Neural progenitor cell (in vitro differentiated cells): Measurements from ENCODE around the gene CDH12. TPM values are rescaled to one million over a fixed set of nuclear protein-coding genes. Genes with fewer than 3 reads are reported as not detected.

Experiments used
- DNase-seq: peaks from one replicate; pipeline ENCODE4 v3.0.0-alpha.2; 2016; ENCODE audit warnings: low spot score
- H2AFZ ChIP-seq: fragments of 200-600 bp; sonication (generic); replicated peaks from 2 replicates; pipeline ENCODE4 v1.6.1; 2016; ENCODE audit warnings: antibody characterized with exemption
- H3F3A ChIP-seq: fragments of 200-600 bp; sonication (generic); 2 replicates; pipeline ENCODE4 v1.6.1; 2016; ENCODE audit warnings: antibody characterized with exemption, low read depth
- H3K27ac ChIP-seq: fragments of 200-600 bp; sonication (generic); 2 replicates; pipeline ENCODE4 v1.5.1; 2016; ENCODE audit warnings: mild to moderate bottlenecking
- H3K27me3 ChIP-seq: fragments of 200-600 bp; sonication (generic); 2 replicates; pipeline ENCODE4 v1.6.1; 2016; ENCODE audit warnings: mild to moderate bottlenecking, moderate library complexity
- H3K36me3 ChIP-seq: fragments of 200-600 bp; sonication (generic); 2 replicates; pipeline ENCODE4 v1.5.1; 2016
- H3K4me1 ChIP-seq: fragments of 200-600 bp; sonication (generic); 2 replicates; pipeline ENCODE4 v1.6.1; 2016; ENCODE audit warnings: mixed run types
- H3K4me2 ChIP-seq: fragments of 200-600 bp; sonication (generic); 2 replicates; pipeline ENCODE4 v1.6.1; 2016
- H3K4me3 ChIP-seq: fragments of 200-600 bp; sonication (generic); 2 replicates; pipeline ENCODE4 v1.5.1; 2016
- H3K79me2 ChIP-seq: fragments of 200-600 bp; sonication (generic); 2 replicates; pipeline ENCODE4 v1.6.1; 2016; ENCODE audit warnings: low read depth
- H3K9ac ChIP-seq: fragments of 200-600 bp; sonication (generic); 2 replicates; pipeline ENCODE4 v1.6.1; 2016
- H3K9me3 ChIP-seq: fragments of 200-600 bp; sonication (generic); 2 replicates; pipeline ENCODE4 v1.5.1; 2016; ENCODE audit warnings: low read depth
- H4K20me1 ChIP-seq: fragments of 200-600 bp; sonication (generic); 2 replicates; pipeline ENCODE4 v1.6.1; 2016; ENCODE audit warnings: low read depth
- H3K27ac Mint-ChIP-seq: 3 replicates; pipeline ENCODE4 v1.8.0; 2021; ENCODE audit warnings: mixed read lengths
- H3K27me3 Mint-ChIP-seq: 2 replicates; pipeline ENCODE4 v1.8.0; 2022; ENCODE audit warnings: low read depth, mild to moderate bottlenecking, inconsistent platforms, moderate library complexity, mixed read lengths; ENCODE audit not compliant: insufficient read depth
- H3K36me3 Mint-ChIP-seq: 3 replicates; pipeline ENCODE4 v1.8.0; 2021; ENCODE audit warnings: mixed read lengths
- H3K4me1 Mint-ChIP-seq: 3 replicates; pipeline ENCODE4 v1.8.0; 2021; ENCODE audit warnings: mixed read lengths
- H3K4me3 Mint-ChIP-seq: 3 replicates; pipeline ENCODE4 v1.8.0; 2021; ENCODE audit warnings: mild to moderate bottlenecking, moderate library complexity, mixed read lengths
- H3K9me3 Mint-ChIP-seq: 3 replicates; pipeline ENCODE4 v1.8.0; 2020; ENCODE audit warnings: mixed read lengths
- EZH2 ChIP-seq: fragments of 200-600 bp; sonication (generic); IDR thresholded peaks from 2 replicates; pipeline ENCODE4 v1.6.1; 2017; ENCODE audit warnings: antibody characterized with exemption, mild to moderate bottlenecking, moderate library complexity
- EZH2phosphoT487 ChIP-seq: fragments of 200-600 bp; sonication (generic); IDR thresholded peaks from 2 replicates; pipeline ENCODE4 v1.6.1; 2017; ENCODE audit warnings: antibody characterized with exemption
- total RNA-seq: library from RNA; depleted of rRNA; stranded (reverse); fragments of >200 nt; gene quantifications from 2 replicates; pipeline ENCODE4 v1.2.3, GENCODE V29; 2015; ENCODE audit warnings: low replicate concordance
- TF ChIP-seq, protein P1 (sequence below): fragments of 200-600 bp; sonication (generic); IDR thresholded peaks from 2 replicates; pipeline ENCODE4 v1.5.1; 2017; ENCODE audit warnings: antibody characterized with exemption, mild to moderate bottlenecking

CDH12 gene
- total RNA-seq, 1 donor from 2014 or later = not detected

DNA sequence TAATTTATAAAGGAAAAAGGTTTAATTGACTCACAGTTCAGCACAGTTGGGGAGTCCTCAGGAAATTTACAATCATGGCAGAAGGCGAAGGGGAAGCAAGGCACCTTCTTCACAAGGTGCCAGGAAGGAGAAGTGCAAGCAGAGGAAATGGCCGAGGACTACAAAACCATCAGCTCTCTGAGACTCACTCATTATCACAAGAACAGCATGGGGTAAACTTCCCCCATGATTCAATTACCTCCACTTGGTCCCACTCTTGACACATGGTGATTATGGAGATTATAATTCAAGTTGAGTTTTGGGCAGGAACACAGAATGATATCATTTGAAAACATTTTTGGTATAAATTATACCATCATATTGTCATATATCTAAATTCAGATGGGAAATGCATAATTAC is 934.7 kb downstream of the CDH12 start:
- H3K27ac ChIP-seq = no peak overlapping the region
- no peak overlapping the region for H3K4me3 ChIP-seq
- no peaks in the 10 kb centered on the region for H4K20me1 ChIP-seq
- Mint-ChIP-seq H3K4me3 (no peak overlapping the region), H3K36me3 (no peaks in the 10 kb centered on the region), H3K9me3 (no peaks in the 10 kb centered on the region), H3K4me1 (peaks cover 2% of the 10 kb centered on the region), H3K27ac (no peak overlapping the region), H3K27me3 (no peaks in the 10 kb centered on the region)
- H3K36me3 ChIP-seq = no peaks in the 10 kb centered on the region
- TF ChIP-seq EZH2 = no peak
- TF ChIP-seq, protein P1, sequence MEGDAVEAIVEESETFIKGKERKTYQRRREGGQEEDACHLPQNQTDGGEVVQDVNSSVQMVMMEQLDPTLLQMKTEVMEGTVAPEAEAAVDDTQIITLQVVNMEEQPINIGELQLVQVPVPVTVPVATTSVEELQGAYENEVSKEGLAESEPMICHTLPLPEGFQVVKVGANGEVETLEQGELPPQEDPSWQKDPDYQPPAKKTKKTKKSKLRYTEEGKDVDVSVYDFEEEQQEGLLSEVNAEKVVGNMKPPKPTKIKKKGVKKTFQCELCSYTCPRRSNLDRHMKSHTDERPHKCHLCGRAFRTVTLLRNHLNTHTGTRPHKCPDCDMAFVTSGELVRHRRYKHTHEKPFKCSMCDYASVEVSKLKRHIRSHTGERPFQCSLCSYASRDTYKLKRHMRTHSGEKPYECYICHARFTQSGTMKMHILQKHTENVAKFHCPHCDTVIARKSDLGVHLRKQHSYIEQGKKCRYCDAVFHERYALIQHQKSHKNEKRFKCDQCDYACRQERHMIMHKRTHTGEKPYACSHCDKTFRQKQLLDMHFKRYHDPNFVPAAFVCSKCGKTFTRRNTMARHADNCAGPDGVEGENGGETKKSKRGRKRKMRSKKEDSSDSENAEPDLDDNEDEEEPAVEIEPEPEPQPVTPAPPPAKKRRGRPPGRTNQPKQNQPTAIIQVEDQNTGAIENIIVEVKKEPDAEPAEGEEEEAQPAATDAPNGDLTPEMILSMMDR = no peak
- no peak for TF ChIP-seq EZH2phosphoT487
- no peaks in the 10 kb centered on the region for H3K9me3 ChIP-seq
- H3K9ac ChIP-seq = no peak overlapping the region
- no peaks in the 10 kb centered on the region for H3F3A ChIP-seq
- H3K27me3 ChIP-seq = no peaks in the 10 kb centered on the region
- no peak for DNase-seq
- no peaks in the 10 kb centered on the region for H3K4me1 ChIP-seq
- no peaks in the 10 kb centered on the region for H3K79me2 ChIP-seq
- no peak overlapping the region for H2AFZ ChIP-seq
- no peak overlapping the region for H3K4me2 ChIP-seq

DNA sequence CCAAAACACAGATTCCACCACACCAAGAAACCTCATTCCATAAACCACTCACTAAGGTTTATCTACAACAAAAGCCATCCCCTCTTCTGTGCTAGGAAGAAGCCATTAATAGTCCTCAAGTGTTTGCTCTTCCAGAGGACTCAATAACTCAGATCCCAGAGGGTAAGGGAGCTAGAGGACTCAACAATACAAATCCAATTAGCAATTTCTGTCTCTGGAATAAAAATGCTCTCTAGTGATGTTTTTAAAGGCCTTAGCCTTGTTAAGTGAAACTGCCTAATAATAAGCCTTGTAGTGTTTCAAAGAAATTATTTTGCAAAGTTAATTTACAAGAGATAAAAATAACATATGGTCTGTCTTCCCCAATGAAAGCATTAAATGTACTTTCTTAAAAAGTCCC is 942.4 kb downstream of the CDH12 start:
- H3F3A ChIP-seq = no peaks in the 10 kb centered on the region
- H3K27me3 ChIP-seq = no peaks in the 10 kb centered on the region
- Mint-ChIP-seq H3K4me1 (no peaks in the 10 kb centered on the region), H3K36me3 (no peaks in the 10 kb centered on the region), H3K27me3 (peaks cover 2% of the 10 kb centered on the region), H3K9me3 (no peaks in the 10 kb centered on the region), H3K27ac (no peak overlapping the region), H3K4me3 (no peak overlapping the region)
- H3K9me3 ChIP-seq = no peaks in the 10 kb centered on the region
- H3K4me2 ChIP-seq = no peak overlapping the region
- H3K4me3 ChIP-seq = no peak overlapping the region
- DNase-seq = no peak
- H3K4me1 ChIP-seq = peaks cover 6% of the 10 kb centered on the region
- no peak overlapping the region for H3K9ac ChIP-seq
- no peaks in the 10 kb centered on the region for H3K79me2 ChIP-seq
- no peaks in the 10 kb centered on the region for H3K36me3 ChIP-seq
- H2AFZ ChIP-seq = peak overlapping the region; percentile 6
- no peak for TF ChIP-seq EZH2
- TF ChIP-seq, protein P1 = no peak
- no peak overlapping the region for H3K27ac ChIP-seq
- H4K20me1 ChIP-seq = no peaks in the 10 kb centered on the region

DNA sequence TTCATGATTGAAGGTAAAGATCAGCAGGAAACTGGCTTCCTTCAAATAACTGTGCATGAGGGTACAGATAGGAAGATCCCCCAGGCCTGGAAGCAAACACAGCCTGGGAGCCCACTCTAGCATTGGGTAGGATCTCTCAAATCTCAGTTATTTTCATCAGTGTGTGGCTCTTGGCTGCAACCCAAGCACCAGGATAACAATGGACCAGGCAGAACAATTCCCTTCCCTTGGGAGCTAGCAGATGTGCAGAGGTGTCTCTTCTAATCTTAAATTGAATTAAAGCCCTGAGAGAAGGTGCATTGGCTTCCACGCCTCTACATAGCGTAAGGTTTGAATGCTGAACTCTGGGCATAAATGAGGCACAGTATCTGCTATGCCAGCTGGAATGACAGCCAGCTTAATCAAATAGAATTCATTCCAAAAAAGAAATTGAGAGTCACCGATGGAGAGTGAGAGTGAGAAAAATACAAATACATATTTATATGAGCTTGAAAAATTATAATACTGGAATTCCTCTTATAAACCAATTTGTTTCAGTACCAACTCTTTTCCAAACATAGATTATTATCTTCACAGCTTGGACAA is 957.3 kb downstream of the CDH12 start:
- no peak overlapping the region for H3K4me3 Mint-ChIP-seq
- H3K79me2 ChIP-seq = no peaks in the 10 kb centered on the region
- no peak overlapping the region for H3K9ac ChIP-seq
- no peak overlapping the region for H3K4me2 ChIP-seq
- no peak overlapping the region for H3K27ac Mint-ChIP-seq
- H3K4me3 ChIP-seq = no peak overlapping the region
- no peaks in the 10 kb centered on the region for H3K27me3 Mint-ChIP-seq
- no peaks in the 10 kb centered on the region for H4K20me1 ChIP-seq
- no peaks in the 10 kb centered on the region for H3F3A ChIP-seq
- no peaks in the 10 kb centered on the region for H3K9me3 Mint-ChIP-seq
- no peaks in the 10 kb centered on the region for H3K4me1 Mint-ChIP-seq
- no peaks in the 10 kb centered on the region for H3K36me3 ChIP-seq
- peak overlapping the region; percentile 47 for H2AFZ ChIP-seq
- TF ChIP-seq, protein P1 = no peak
- TF ChIP-seq EZH2phosphoT487 (no peak), EZH2 (no peak)
- no peak overlapping the region for H3K27ac ChIP-seq
- no peaks in the 10 kb centered on the region for H3K27me3 ChIP-seq
- DNase-seq = no peak
- no peaks in the 10 kb centered on the region for H3K36me3 Mint-ChIP-seq
- no peaks in the 10 kb centered on the region for H3K4me1 ChIP-seq
- H3K9me3 ChIP-seq = no peaks in the 10 kb centered on the region
